Subcutaneous adipose tissue (tissue), 4 donors: Measurements from ENCODE around the gene GRAMD4. TPM values are rescaled to one million over a fixed set of nuclear protein-coding genes. Genes with fewer than 3 reads are reported as not detected.

Experiments used
- total RNA-seq, 4 donors: library from RNA; depleted of rRNA; stranded (reverse); fragments of >200 nt; gene quantifications; one replicate each; pipeline ENCODE4 v1.1.0, GENCODE V29; 2016
- TF ChIP-seq, protein P1 (sequence below): fragments of 450-650 bp; IDR thresholded peaks from one replicate; pipeline ENCODE4 v1.5.1; 2016; ENCODE audit warnings: low read depth, mild to moderate bottlenecking, control low read depth, antibody characterized with exemption, moderate library complexity

Gene GRAMD4
- total RNA-seq, 4 donors from 2014 or later = 9.9 to 39.4 (median 23.0) TPM

- TF ChIP-seq, protein P1, sequence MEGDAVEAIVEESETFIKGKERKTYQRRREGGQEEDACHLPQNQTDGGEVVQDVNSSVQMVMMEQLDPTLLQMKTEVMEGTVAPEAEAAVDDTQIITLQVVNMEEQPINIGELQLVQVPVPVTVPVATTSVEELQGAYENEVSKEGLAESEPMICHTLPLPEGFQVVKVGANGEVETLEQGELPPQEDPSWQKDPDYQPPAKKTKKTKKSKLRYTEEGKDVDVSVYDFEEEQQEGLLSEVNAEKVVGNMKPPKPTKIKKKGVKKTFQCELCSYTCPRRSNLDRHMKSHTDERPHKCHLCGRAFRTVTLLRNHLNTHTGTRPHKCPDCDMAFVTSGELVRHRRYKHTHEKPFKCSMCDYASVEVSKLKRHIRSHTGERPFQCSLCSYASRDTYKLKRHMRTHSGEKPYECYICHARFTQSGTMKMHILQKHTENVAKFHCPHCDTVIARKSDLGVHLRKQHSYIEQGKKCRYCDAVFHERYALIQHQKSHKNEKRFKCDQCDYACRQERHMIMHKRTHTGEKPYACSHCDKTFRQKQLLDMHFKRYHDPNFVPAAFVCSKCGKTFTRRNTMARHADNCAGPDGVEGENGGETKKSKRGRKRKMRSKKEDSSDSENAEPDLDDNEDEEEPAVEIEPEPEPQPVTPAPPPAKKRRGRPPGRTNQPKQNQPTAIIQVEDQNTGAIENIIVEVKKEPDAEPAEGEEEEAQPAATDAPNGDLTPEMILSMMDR = no peak
Measured at GRCh38 chr22:46677323-46678002, 57.3 kb downstream of the GRAMD4 start.

DNA sequence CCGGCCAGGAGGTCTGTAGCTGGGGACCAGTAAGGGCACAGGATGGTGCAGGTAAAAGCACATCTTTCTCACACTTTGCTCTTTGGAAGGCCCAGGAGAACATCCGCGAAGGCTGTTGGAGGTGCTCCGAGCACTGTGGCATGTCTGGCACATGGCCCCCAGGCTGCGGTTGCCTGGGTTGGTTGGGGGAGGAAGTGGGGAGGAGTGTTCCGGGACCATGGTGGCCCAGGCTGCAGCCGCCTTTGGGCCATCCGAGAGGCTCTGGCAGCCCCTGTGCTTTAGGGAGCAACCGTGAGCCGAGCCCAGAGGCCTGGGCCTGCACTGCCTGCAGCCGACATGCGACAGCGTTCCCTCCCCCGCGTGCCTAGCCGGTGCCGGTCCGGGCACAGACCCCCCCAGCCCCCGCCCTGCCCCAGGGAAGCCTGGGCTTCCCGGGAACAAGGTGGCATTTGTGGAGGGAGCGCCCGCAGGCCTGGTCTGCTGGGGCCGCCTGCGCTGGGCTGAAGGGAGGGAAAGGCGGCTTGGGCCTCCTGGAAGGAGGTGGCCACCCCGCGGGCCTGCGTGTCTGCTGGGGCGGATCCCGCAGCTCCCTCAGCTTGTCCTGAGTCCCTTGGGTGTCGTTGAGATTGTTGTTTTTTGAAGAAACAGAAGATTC, 57.9 kb downstream of the GRAMD4 start:
- TF ChIP-seq, protein P1 = no peak

DNA sequence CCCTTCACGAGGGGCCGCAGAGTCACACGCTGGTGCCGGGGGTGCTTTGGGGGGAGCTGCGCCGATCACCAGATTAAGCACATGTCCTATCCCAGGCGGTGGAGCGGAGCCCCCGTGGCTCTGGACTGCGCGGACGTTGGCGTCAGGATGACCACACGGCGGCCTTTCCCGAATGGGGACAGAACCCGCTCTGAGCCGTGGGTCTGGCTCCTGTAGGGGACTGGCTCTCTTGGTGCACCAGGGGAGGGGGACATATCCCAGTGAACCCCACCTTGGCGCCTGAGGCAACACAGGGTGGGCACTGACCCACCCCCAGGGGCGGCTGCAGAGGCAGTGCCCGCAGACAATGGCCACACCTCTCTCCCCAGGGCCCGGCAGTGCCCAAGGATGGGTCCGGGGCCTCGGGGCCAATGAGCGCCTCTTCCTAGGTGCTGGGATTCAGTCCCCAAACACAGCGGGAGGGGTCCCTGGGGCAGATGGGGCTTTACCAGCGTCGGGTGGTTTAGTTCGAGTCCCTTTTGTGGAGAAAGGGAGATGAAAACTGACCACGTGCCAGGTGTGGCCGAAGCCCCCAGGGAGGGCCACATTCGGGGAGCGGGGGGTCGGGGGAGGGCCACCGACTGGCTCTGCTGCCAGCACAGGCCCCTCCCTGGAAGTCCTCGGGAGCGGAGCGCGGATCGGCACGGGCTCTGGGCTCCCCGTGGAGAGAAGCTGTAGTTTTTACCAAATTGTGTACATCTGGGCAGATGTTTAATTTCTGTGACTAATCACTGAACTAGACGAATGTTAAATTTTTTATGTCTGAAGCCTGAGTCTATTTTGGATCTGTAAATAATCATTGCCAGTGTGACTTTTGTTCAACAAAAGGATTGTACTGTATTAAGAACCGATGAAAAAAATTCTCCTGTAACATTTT, 58.9 kb downstream of the GRAMD4 start:
- TF ChIP-seq, protein P1 = no peak

DNA sequence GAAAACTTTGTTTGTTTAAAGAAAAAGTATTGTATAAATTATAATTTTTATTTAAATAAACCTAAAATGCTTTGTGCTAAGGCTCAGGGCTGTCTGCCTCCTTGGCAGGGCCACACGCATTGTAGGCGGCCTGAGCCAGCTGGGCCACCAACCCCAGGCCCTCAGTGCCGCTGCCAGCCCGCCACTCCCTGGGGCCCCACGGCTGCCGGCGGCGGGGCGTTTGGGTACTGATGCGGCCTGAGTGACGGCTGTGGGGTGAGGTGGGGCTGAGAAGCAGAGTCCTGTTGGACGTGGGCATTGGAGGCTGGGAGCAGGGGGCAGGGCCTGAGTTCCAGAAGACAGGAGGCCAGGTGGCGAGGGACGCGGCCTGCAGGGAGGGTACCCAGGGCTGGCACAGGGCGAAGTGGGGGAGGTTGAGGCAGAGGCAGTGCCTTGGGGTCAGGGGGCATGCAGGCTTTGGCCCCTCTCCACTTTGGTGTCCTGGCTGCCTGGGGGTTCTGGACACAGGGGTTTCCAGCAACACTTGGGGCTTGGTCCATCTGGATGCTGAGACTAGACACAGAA, 59.6 kb downstream of the GRAMD4 start:
- TF ChIP-seq, protein P1 = no peak

- TF ChIP-seq, protein P1 = no peak
Measured at GRCh38 chr22:46681010-46681409, 60.8 kb downstream of the GRAMD4 start.

DNA sequence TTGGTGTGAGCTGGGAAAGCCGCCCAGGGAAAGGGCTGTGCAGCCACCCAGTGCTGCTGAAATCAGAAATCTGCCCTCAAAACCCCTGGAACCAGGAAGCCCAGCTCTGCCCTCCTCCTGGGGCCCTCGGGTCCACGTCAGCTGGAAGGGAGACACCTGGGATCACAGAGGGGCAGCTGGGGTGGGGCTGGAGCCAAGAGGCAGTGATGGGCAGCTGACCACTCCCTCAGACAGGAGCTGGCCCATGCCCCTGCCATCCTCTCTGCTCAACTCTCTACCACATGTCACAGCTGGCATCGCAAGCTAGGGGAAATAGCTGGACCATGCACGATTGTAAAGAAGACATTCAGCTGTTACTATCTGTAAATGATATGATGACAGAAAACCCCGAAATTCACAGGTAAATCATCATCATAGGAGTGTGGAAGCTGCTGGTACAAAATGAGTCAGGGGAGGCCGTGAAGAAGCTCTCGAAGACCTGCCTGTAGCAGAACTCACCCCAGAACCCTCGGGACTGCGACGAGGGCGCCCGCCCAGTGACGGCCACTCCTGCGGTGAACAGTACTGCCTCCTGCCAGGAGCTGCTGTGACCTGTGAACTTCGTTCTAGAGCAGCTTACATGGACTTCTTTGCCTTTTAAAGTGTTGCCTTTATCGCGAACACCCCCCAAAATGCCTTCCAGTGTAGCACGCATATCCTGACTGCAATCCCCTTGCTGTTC, 62.0 kb downstream of the GRAMD4 start:
- TF ChIP-seq, protein P1 = no peak
